HEK293 (cell line): ENCODE data around the gene SIK3.

ENCODE experiments used
- CTCF ChIA-PET: fragments of 350-600 bp; formaldehyde crosslinking; extraction: SDS; loops from one replicate; lab custom pipeline; 2021; ENCODE audit warnings: antibody characterized with exemption; lab: Yijun Ruan, JAX
- POLR2A ChIA-PET: fragments of 300-600 bp; formaldehyde crosslinking; extraction: SDS; loops from one replicate; lab custom pipeline; 2020; ENCODE audit warnings: antibody characterized with exemption, inconsistent platforms; lab: Yijun Ruan, JAX
- H3K27ac ChIP-seq: fragments of 200-500 bp; sonication (Bioruptor generic); 2 replicates; pipeline ENCODE4 v1.5.1; 2014; ENCODE audit warnings: low read depth, low read length, control low read depth, inconsistent platforms; ENCODE audit errors: extremely low read depth
- H3K36me3 ChIP-seq, 2 experiments: fragments of 200-500 bp in 1 of 2; sonication (Bioruptor generic) in 1 of 2; 1 replicate in 1 of 2; 2 replicates in 1 of 2; pipeline ENCODE4 v1.5.1; 2014 to 2017; ENCODE audit warnings: inconsistent platforms in 2 of 2, low read length in 2 of 2; ENCODE audit not compliant: control insufficient read depth in 2 of 2, insufficient read depth in 1 of 2
- H3K4me1 ChIP-seq: fragments of 200-500 bp; sonication (Bioruptor generic); 2 replicates; pipeline ENCODE4 v1.5.1; 2014; ENCODE audit warnings: mild to moderate bottlenecking, low read length, inconsistent platforms; ENCODE audit not compliant: control insufficient read depth, insufficient read depth
- H3K4me3 ChIP-seq: 2 replicates; pipeline ENCODE4 v1.5.1; 2011; ENCODE audit warnings: low read depth, mild to moderate bottlenecking, control low read depth, low read length, moderate library complexity
- H3K9me3 ChIP-seq: fragments of 200-500 bp; sonication (Bioruptor generic); 2 replicates; pipeline ENCODE4 v1.5.1; 2014; ENCODE audit warnings: low read depth, low read length, inconsistent platforms; ENCODE audit not compliant: control insufficient read depth, insufficient read depth
- GLIS1 ChIP-seq: fragments of 450-650 bp; formaldehyde crosslinking; IDR thresholded peaks from 2 replicates; pipeline ENCODE4 v1.5.1; 2016; ENCODE audit warnings: missing biosample characterization, missing genetic modification characterization
- IKZF3 ChIP-seq: fragments of 450-650 bp; IDR thresholded peaks from 2 replicates; pipeline ENCODE4 v1.5.0; 2018; ENCODE audit warnings: missing biosample characterization, mild to moderate bottlenecking, missing genetic modification characterization, moderate library complexity
- OVOL3 ChIP-seq: fragments of 450-650 bp; formaldehyde crosslinking; IDR thresholded peaks from 2 replicates; pipeline ENCODE4 v1.5.1; 2016; ENCODE audit warnings: missing biosample characterization, missing genetic modification characterization
- ZEB2 ChIP-seq: fragments of 450-650 bp; formaldehyde crosslinking; IDR thresholded peaks from 2 replicates; pipeline ENCODE4 v1.5.1; 2016; ENCODE audit warnings: missing biosample characterization, missing genetic modification characterization
- ZNF140 ChIP-seq: fragments of 450-650 bp; formaldehyde crosslinking; IDR thresholded peaks from 2 replicates; pipeline ENCODE4 v1.5.1; 2016; ENCODE audit warnings: missing biosample characterization, missing genetic modification characterization
- ZNF157 ChIP-seq: fragments of 450-650 bp; formaldehyde crosslinking; IDR thresholded peaks from 2 replicates; pipeline ENCODE4 v1.5.1; 2016; ENCODE audit warnings: missing biosample characterization, missing genetic modification characterization
- ZNF24 ChIP-seq: fragments of 450-650 bp; formaldehyde crosslinking; IDR thresholded peaks from 2 replicates; pipeline ENCODE4 v1.5.1; 2016; ENCODE audit warnings: missing biosample characterization, missing genetic modification characterization
- ZNF302 ChIP-seq: fragments of 450-650 bp; formaldehyde crosslinking; IDR thresholded peaks from 2 replicates; pipeline ENCODE4 v1.5.1; 2016; ENCODE audit warnings: missing biosample characterization, missing genetic modification characterization, low read depth
- ZNF391 ChIP-seq: fragments of 450-650 bp; formaldehyde crosslinking; IDR thresholded peaks from 2 replicates; pipeline ENCODE4 v1.5.1; 2016; ENCODE audit warnings: low read depth, missing biosample characterization, missing genetic modification characterization, borderline replicate concordance
- ZNF521 ChIP-seq: fragments of 450-650 bp; formaldehyde crosslinking; IDR thresholded peaks from 2 replicates; pipeline ENCODE4 v1.5.1; 2017; ENCODE audit warnings: missing biosample characterization, mild to moderate bottlenecking, missing genetic modification characterization
- ZNF549 ChIP-seq: fragments of 450-650 bp; IDR thresholded peaks from 2 replicates; pipeline ENCODE4 v1.5.1; 2018; ENCODE audit warnings: missing biosample characterization, missing genetic modification characterization, mild to moderate bottlenecking, inconsistent platforms, moderate library complexity
- ZNF664 ChIP-seq: fragments of 450-650 bp; formaldehyde crosslinking; IDR thresholded peaks from 2 replicates; pipeline ENCODE4 v1.5.1; 2016; ENCODE audit warnings: missing biosample characterization, missing genetic modification characterization
- ZNF701 ChIP-seq: fragments of 450-650 bp; formaldehyde crosslinking; IDR thresholded peaks from 2 replicates; pipeline ENCODE4 v1.5.1; 2016; ENCODE audit warnings: missing biosample characterization, missing genetic modification characterization
- ZNF777 ChIP-seq: fragments of 450-650 bp; formaldehyde crosslinking; IDR thresholded peaks from 2 replicates; pipeline ENCODE4 v1.5.1; 2017; ENCODE audit warnings: missing biosample characterization, missing genetic modification characterization, borderline replicate concordance
- ZSCAN30 ChIP-seq: fragments of 450-650 bp; IDR thresholded peaks from 2 replicates; pipeline ENCODE4 v1.5.1; 2018; ENCODE audit warnings: missing biosample characterization, mild to moderate bottlenecking, missing genetic modification characterization, moderate library complexity
- ZXDB ChIP-seq: fragments of 450-650 bp; formaldehyde crosslinking; IDR thresholded peaks from 2 replicates; pipeline ENCODE4 v1.5.1; 2016; ENCODE audit warnings: missing biosample characterization, missing genetic modification characterization
- TF ChIP-seq, protein P1 (sequence below): fragments of 450-650 bp; formaldehyde crosslinking; IDR thresholded peaks from 2 replicates; pipeline ENCODE4 v1.5.1; 2016; ENCODE audit warnings: missing biosample characterization, missing genetic modification characterization
- TF ChIP-seq, protein P2 (sequence below): fragments of 450-650 bp; formaldehyde crosslinking; IDR thresholded peaks from 2 replicates; pipeline ENCODE4 v1.5.1; 2016; ENCODE audit warnings: missing biosample characterization, missing genetic modification characterization
- TF ChIP-seq, protein P3 (sequence below): fragments of 450-650 bp; formaldehyde crosslinking; IDR thresholded peaks from 2 replicates; pipeline ENCODE4 v1.5.1; 2016; ENCODE audit warnings: missing biosample characterization, missing genetic modification characterization
- TF ChIP-seq, protein P4 (sequence below): fragments of 450-650 bp; formaldehyde crosslinking; IDR thresholded peaks from 2 replicates; pipeline ENCODE4 v1.5.1; 2017; ENCODE audit warnings: missing biosample characterization, missing genetic modification characterization

The SIK3 gene

DNA sequence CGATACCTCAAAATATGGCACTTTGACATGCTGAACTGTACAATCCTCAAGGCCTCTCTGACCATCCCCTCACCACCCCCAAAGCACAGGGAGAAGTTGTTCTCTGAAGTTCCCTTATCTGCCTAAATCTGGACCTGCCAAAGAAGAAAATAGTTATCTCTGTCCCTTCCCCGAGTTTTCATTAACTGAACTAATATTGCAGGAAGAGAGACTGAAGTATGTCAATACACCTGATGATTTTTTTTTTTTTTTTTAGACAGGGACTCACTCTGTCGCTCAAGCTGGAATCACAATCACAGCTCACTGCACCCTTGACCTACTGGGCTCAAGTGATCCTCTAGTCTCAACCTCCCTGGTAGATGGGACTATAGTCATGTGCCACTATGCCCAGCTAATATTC, 75.0 kb downstream of the SIK3 start:
- H3K27ac ChIP-seq: no peak overlapping the region
- H3K36me3 ChIP-seq: no peaks in the 10 kb centered on the region
- ChIA-PET CTCF (no interaction called here), POLR2A (no interaction called here)
- no peak overlapping the region for H3K4me3 ChIP-seq
- peaks cover 11% of the 10 kb centered on the region for H3K4me1 ChIP-seq
- no peaks in the 10 kb centered on the region for H3K9me3 ChIP-seq
- TF ChIP-seq ZNF664 (tag by site-specific recombination) (0 out of 2 replicates have a peak, but pooled peaks have one; percentile 11), ZNF701 (tag by site-specific recombination) (no peak)

DNA sequence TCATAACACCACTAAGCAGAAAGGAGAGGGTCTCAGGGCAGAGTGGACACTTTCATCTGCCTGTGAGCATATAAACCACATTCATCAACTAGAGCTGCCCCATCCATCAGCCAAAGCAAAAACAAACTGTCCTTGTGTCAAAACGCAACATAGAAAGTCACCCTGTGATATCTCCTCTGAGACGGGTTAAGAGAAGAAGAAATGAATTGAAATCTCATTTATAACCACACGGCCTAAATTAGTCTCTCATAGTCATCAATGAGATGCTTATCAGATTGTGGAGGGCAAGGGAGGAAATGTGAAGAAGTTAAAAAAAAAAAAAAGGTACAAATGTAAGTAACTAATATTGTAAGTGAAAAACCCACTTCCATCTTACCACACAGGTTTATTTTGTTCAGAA, 75.7 kb downstream of the SIK3 start:
- no peaks in the 10 kb centered on the region for H3K9me3 ChIP-seq
- TF ChIP-seq ZEB2 (tag by site-specific recombination): no peak
- peak; percentile 41; the same call in 1 of the 2 replicates for TF ChIP-seq ZNF549 (tag by site-specific recombination)
- TF ChIP-seq, protein P1, sequence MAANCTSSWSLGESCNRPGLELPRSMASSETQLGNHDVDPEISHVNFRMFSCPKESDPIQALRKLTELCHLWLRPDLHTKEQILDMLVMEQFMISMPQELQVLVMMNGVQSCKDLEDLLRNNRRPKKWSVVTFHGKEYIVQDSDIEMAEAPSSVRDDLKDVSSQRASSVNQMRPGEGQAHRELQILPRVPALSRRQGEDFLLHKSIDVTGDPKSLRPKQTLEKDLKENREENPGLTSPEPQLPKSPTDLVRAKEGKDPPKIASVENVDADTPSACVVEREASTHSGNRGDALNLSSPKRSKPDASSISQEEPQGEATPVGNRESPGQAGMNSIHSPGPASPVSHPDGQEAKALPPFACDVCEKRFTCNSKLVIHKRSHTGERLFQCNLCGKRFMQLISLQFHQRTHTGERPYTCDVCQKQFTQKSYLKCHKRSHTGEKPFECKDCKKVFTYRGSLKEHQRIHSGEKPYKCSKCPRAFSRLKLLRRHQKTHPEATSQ: no peak
- TF ChIP-seq ZNF521 (tag by site-specific recombination): no peak
- TF ChIP-seq ZNF302 (tag by site-specific recombination): no peak
- no peak for TF ChIP-seq OVOL3
- TF ChIP-seq ZSCAN30 (tag by site-specific recombination): no peak
- TF ChIP-seq ZNF777: no peak
- no peak for TF ChIP-seq ZNF140
- no peak for TF ChIP-seq ZXDB
- TF ChIP-seq IKZF3 (tag by site-specific recombination): no peak
- TF ChIP-seq ZNF391 (tag by site-specific recombination): no peak
- TF ChIP-seq, protein P2, sequence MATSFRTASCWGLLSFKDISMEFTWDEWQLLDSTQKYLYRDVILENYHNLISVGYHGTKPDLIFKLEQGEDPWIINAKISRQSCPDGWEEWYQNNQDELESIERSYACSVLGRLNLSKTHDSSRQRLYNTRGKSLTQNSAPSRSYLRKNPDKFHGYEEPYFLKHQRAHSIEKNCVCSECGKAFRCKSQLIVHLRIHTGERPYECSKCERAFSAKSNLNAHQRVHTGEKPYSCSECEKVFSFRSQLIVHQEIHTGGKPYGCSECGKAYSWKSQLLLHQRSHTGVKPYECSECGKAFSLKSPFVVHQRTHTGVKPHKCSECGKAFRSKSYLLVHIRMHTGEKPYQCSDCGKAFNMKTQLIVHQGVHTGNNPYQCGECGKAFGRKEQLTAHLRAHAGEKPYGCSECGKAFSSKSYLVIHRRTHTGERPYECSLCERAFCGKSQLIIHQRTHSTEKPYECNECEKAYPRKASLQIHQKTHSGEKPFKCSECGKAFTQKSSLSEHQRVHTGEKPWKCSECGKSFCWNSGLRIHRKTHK (tag by site-specific recombination): no peak
- TF ChIP-seq ZNF157 (tag by site-specific recombination): no peak
- TF ChIP-seq ZNF24 (tag by site-specific recombination): 0 out of 2 replicates have a peak, but pooled peaks have one; percentile 56
- TF ChIP-seq, protein P3, sequence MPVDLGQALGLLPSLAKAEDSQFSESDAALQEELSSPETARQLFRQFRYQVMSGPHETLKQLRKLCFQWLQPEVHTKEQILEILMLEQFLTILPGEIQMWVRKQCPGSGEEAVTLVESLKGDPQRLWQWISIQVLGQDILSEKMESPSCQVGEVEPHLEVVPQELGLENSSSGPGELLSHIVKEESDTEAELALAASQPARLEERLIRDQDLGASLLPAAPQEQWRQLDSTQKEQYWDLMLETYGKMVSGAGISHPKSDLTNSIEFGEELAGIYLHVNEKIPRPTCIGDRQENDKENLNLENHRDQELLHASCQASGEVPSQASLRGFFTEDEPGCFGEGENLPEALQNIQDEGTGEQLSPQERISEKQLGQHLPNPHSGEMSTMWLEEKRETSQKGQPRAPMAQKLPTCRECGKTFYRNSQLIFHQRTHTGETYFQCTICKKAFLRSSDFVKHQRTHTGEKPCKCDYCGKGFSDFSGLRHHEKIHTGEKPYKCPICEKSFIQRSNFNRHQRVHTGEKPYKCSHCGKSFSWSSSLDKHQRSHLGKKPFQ (tag by site-specific recombination): no peak
- TF ChIP-seq GLIS1: no peak
- TF ChIP-seq, protein P4, sequence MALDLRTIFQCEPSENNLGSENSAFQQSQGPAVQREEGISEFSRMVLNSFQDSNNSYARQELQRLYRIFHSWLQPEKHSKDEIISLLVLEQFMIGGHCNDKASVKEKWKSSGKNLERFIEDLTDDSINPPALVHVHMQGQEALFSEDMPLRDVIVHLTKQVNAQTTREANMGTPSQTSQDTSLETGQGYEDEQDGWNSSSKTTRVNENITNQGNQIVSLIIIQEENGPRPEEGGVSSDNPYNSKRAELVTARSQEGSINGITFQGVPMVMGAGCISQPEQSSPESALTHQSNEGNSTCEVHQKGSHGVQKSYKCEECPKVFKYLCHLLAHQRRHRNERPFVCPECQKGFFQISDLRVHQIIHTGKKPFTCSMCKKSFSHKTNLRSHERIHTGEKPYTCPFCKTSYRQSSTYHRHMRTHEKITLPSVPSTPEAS: no peak
- TF ChIP-seq, all 188 proteins: peak for 2
- POLR2A ChIA-PET: no interaction called here
- Histone ChIP-seq H3K4me1 (peaks cover 11% of the 10 kb centered on the region), H3K4me3 (no peak overlapping the region), H3K36me3 (no peaks in the 10 kb centered on the region), H3K27ac (no peak overlapping the region)
- CTCF ChIA-PET: no interaction called here
